Right lobe of liver (tissue), 6 donors: Measurements from ENCODE around the gene ECM2. TPM values are rescaled to one million over a fixed set of nuclear protein-coding genes. Genes with fewer than 3 reads are reported as not detected.
A peak's percentile ranks its signal among the peaks of the same experiment; 100 is the strongest.

Experiments used
- ATAC-seq, 4 donors: fragments of 200-7000 bp; cut with Tn5 transposase; one replicate each; pipeline ENCODE4 v1.9.1; 2020; ENCODE audit warnings: mild to moderate bottlenecking in 4 of 4, moderate library complexity in 4 of 4
- DNase-seq, 3 donors: peaks; one replicate each; pipeline ENCODE4 v3.0.0-alpha.2; 2020
- H3K27ac ChIP-seq, 3 donors: fragments of 200-600 bp; one replicate each; pipeline ENCODE4 v1.8.0; 2022
- H3K27me3 ChIP-seq, 2 donors: fragments of 200-600 bp; one replicate each; pipeline ENCODE4 v1.8.0; 2022
- H3K36me3 ChIP-seq, 4 donors: fragments of 200-600 bp; sonication (generic) in 1 of 4; one replicate each; pipeline versions ENCODE4 v1.5.1 to v1.8.0; 2017 to 2022; ENCODE audit warnings: control low read depth in 1 of 4
- H3K4me1 ChIP-seq, 4 donors: fragments of 200-600 bp; sonication (generic) in 1 of 4; one replicate each; pipeline versions ENCODE4 v1.5.1 to v1.8.0; 2017 to 2022; ENCODE audit warnings: control low read depth in 1 of 4
- H3K4me3 ChIP-seq, 3 donors: fragments of 200-600 bp; one replicate each; pipeline ENCODE4 v1.8.0; 2022
- H3K9me3 ChIP-seq, 4 donors: fragments of 200-600 bp; sonication (generic) in 1 of 4; one replicate each; pipeline versions ENCODE4 v1.5.1 to v1.8.0; 2017 to 2022; ENCODE audit warnings: control low read depth in 1 of 4
- CTCF ChIP-seq, 4 donors: fragments of 200-600 bp in 3 of 4; fragments of 450-650 bp in 1 of 4; IDR thresholded peaks; one replicate each; pipeline versions ENCODE4 v1.5.1 to v1.8.0; 2016 to 2022; ENCODE audit warnings: antibody characterized with exemption in 4 of 4, mild to moderate bottlenecking in 2 of 4
- POLR2A ChIP-seq: fragments of 450-650 bp; IDR thresholded peaks from one replicate; pipeline ENCODE4 v1.6.1; 2017; ENCODE audit warnings: antibody characterized with exemption, mild to moderate bottlenecking
- WGBS: methylation state at CpG from one replicate; pipeline ENCODE4 v1.1.6; 2018; ENCODE audit warnings: low coverage, low lambda C conversion rate; ENCODE audit not compliant: insufficient coverage; ENCODE audit errors: missing lambda C conversion rate; 5-methylcytosine and 5-hydroxymethylcytosine counted together
- intact Hi-C, 2 donors: fragments of 100-400 bp; cut with DNase I; formaldehyde crosslinking; loops; one replicate each; pipeline versions ENCODE4 v1.11.2 to v1.14.1; 2022
- total RNA-seq, 6 experiments: library from RNA; depleted of rRNA in 2 of 6; stranded (reverse); fragments of >200 nt in 2 of 6; fragmentation: NEBNext Ultra II Directional in 3 of 6; extraction: Animal tissue kit (Norgen Biotek cat#: 25700) in 3 of 6; gene quantifications; one replicate each; pipeline versions ENCODE4 v1.1.0 to v1.2.4, GENCODE V29; 2016 to 2023
- donor health status: DM: no; HTN: yes; CAD: no.
- donor health status: DM: no; HTN: no; CAD: no.
- donor health status: DM: no; HTN: no; CAD: no.
- donor health status: DM: no; HTN: yes; CAD: no.
- donor health status: DM: no; HTN: yes; CAD: no.

The ECM2 gene
- total RNA-seq, 6 experiments from 2014 or later, result 19.0 to 27.1 (median 22.4) TPM

GRCh38 chr9:92482805-92483204 lies 53.0 kb downstream of the ECM2 start:
- Histone ChIP-seq H3K4me1 (peaks cover 0 to 3% (median 0%) of the 10 kb centered on the region in 4 donors), H3K36me3 (no peaks in the 10 kb centered on the region), H3K9me3 (no peaks in the 10 kb centered on the region), H3K27me3 (no peaks in the 10 kb centered on the region), H3K27ac (no peak overlapping the region), H3K4me3 (no peak overlapping the region)
- intact Hi-C loops, result no loop called here
- no peak for DNase-seq
- ATAC-seq, result no peak
- no peak for TF ChIP-seq POLR2A
- no peak for TF ChIP-seq CTCF (IDR thresholded peaks at IDR 0.05)

GRCh38 chr9:92482329-92482728 lies 53.5 kb downstream of the ECM2 start, which contains the start of gene ASPN:
ASPN (minus strand) TSS chr9:92482506.
- H3K4me1 ChIP-seq, result peaks cover 0 to 3% (median 0%) of the 10 kb centered on the region in 4 donors
- H3K9me3 ChIP-seq, result no peaks in the 10 kb centered on the region
- intact Hi-C loops, result no loop called here
- DNase-seq, result no peak
- ATAC-seq, result no peak
- H3K27ac ChIP-seq, result peak within 1 kb of the TSS; percentile 17 to 54 (median 41)
- H3K4me3 ChIP-seq, result peak within 1 kb of the TSS in 1 of 3 donors; percentile 1
- H3K36me3 ChIP-seq, result no peaks in the 10 kb centered on the region
- no peaks in the 10 kb centered on the region for H3K27me3 ChIP-seq
- WGBS, result 76% methylated on average over 3 of the region's 3 CpGs
- TF ChIP-seq CTCF (IDR thresholded peaks at IDR 0.05) (no peak), POLR2A (no peak)

- Histone ChIP-seq H3K27ac (peak overlapping the region; percentile 4 to 54 (median 41)), H3K4me1 (no peaks in the 10 kb centered on the region), H3K36me3 (no peaks in the 10 kb centered on the region), H3K27me3 (no peaks in the 10 kb centered on the region), H3K9me3 (no peaks in the 10 kb centered on the region), H3K4me3 (peak overlapping the region in 2 of 3 donors; percentile 1)
- intact Hi-C loops, result no loop called here
- TF ChIP-seq POLR2A (no peak), CTCF (IDR thresholded peaks at IDR 0.05) (no peak)
- DNase-seq (no peak), ATAC-seq (no peak)
- 64% methylated on average over 2 of the region's 2 CpGs for WGBS
Observed at GRCh38 chr9:92480986-92481633, 54.7 kb downstream of the ECM2 start.

- Histone ChIP-seq H3K27me3 (no peaks in the 10 kb centered on the region), H3K36me3 (no peaks in the 10 kb centered on the region), H3K27ac (peak overlapping the region; percentile 4 to 54 (median 41)), H3K9me3 (no peaks in the 10 kb centered on the region), H3K4me3 (peak overlapping the region in 1 of 3 donors; percentile 1), H3K4me1 (no peaks in the 10 kb centered on the region)
- WGBS, result 88% methylated on average over 2 of the region's 2 CpGs
- no peak for TF ChIP-seq POLR2A
- no peak for TF ChIP-seq CTCF (IDR thresholded peaks at IDR 0.05)
- ATAC-seq (peak in 2 of 4 donors; percentile 11 to 35), DNase-seq (no peak)
- intact Hi-C loops, result no loop called here
Observed at GRCh38 chr9:92480291-92480771, 55.5 kb downstream of the ECM2 start.
